ENCODE data around the gene ISCU. TPM values are rescaled to one million over a fixed set of nuclear protein-coding genes. Genes with fewer than 3 reads are reported as not detected.

ISCU gene
- total RNA-seq, 4 donors from 2014 or later: 229 to 512 (median 248) TPM

DNA sequence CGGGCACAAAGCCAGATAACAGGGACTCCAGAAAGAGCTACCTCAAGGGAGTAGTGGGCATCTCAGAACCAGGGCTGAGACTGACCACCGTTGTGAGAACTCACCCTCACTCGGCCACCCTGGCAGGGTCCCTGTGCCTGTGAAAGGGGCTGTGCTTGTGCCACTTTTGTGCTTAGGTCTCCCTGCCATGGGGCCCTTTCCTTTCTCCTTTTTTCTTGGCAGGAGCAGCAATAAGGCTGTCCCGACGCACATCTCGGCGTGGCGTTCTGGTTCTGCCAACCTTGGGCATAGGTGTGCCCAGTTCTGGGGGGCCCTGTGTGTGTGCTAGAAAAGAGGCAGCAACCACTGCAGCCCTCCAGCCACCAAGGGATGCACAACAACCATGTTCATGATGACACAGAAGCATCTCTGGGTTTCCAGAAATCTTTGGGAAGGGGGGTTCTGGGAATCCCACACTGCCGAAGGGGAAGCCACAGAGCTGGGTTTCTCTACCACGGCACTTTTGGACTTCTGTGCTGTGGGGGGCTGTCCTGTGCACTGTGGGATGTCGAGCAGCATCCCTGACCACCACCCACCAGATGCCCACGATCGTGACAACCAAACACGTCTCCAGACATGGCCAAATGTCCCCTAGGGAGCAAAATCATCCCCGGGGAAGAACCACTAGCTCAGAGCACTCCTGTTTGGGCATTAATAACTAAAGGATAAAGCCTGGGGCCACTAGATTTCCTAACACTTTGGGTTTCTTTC is 48.6 kb downstream of the ISCU start:
- DNase-seq: no peak
- H3K27me3 ChIP-seq: no peaks in the 10 kb centered on the region
- H3K4me3 ChIP-seq (replicated peaks in 1 of 3): no peak overlapping the region
- H3K4me1 ChIP-seq: no peaks in the 10 kb centered on the region
- intact Hi-C loops (cut with DNase I): no loop called here
- no peaks in the 10 kb centered on the region for H3K36me3 ChIP-seq
- H3K9me3 ChIP-seq: no peaks in the 10 kb centered on the region
- no peak for TF ChIP-seq POLR2A (IDR thresholded peaks at IDR 0.05)
- TF ChIP-seq, protein P1, sequence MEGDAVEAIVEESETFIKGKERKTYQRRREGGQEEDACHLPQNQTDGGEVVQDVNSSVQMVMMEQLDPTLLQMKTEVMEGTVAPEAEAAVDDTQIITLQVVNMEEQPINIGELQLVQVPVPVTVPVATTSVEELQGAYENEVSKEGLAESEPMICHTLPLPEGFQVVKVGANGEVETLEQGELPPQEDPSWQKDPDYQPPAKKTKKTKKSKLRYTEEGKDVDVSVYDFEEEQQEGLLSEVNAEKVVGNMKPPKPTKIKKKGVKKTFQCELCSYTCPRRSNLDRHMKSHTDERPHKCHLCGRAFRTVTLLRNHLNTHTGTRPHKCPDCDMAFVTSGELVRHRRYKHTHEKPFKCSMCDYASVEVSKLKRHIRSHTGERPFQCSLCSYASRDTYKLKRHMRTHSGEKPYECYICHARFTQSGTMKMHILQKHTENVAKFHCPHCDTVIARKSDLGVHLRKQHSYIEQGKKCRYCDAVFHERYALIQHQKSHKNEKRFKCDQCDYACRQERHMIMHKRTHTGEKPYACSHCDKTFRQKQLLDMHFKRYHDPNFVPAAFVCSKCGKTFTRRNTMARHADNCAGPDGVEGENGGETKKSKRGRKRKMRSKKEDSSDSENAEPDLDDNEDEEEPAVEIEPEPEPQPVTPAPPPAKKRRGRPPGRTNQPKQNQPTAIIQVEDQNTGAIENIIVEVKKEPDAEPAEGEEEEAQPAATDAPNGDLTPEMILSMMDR (IDR thresholded peaks at IDR 0.05): no peak
- H3K27ac ChIP-seq: no peak overlapping the region
- WGBS, 2 donors: 85% methylated on average over 8 to 14 of the region's 15 CpGs

GRCh38 chr12:108611884-108612415 is 49.6 kb downstream of the ISCU start:
- intact Hi-C loops (cut with DNase I): no loop called here
- H3K4me1 ChIP-seq: no peaks in the 10 kb centered on the region
- WGBS, 2 donors: 56 to 70% methylated on average over 5 of the region's 5 CpGs

GRCh38 chr12:108612788-108613282 is 50.4 kb downstream of the ISCU start:
- DNase-seq: no peak
- WGBS, 2 donors: 82 to 86% methylated on average over 8 of the region's 8 CpGs
- H3K4me1 ChIP-seq: peaks cover 0 to under 1% of the 10 kb centered on the region in 2 donors
- no peaks in the 10 kb centered on the region for H3K36me3 ChIP-seq
- H3K9me3 ChIP-seq: no peaks in the 10 kb centered on the region
- no peak overlapping the region for H3K27ac ChIP-seq
- TF ChIP-seq POLR2A (IDR thresholded peaks at IDR 0.05): no peak
- intact Hi-C loops (cut with DNase I): no loop called here
- H3K4me3 ChIP-seq (replicated peaks in 1 of 3): no peak overlapping the region
- no peaks in the 10 kb centered on the region for H3K27me3 ChIP-seq

More at GRCh38 chr12:108611884-108612415, 49.6 kb downstream of the ISCU start:
- Histone ChIP-seq H3K27me3 (no peaks in the 10 kb centered on the region), H3K36me3 (no peaks in the 10 kb centered on the region), H3K9me3 (no peaks in the 10 kb centered on the region), H3K4me3 (replicated peaks in 1 of 3) (no peak overlapping the region), H3K27ac (no peak overlapping the region)
- no peak for DNase-seq
- TF ChIP-seq, protein P1 (IDR thresholded peaks at IDR 0.05): peak in 1 of 6 experiments; percentile 15
- no peak for TF ChIP-seq POLR2A (IDR thresholded peaks at IDR 0.05)

DNA sequence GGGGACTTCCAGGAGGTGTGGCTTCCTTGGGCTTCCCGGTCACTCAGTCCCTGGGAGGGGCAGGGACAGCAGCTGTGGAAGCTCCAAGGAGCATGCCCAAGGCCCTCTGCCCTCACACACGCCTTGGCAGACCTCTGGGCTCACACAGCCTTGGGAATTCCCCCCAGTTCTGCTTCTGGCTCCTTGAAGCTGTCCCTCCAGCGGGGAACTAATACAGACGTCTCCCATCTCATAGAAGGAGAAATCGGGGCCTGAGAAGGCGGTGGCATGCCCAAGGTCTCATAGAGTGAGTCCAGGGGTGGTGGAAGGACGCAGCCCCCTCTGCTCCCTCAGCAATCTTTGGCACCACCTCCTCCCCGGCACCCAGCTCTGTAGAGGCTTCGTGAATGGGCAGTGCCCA is 51.2 kb downstream of the ISCU start:
- Histone ChIP-seq H3K4me1 (peaks cover 4 to 7% of the 10 kb centered on the region in 2 donors), H3K4me3 (replicated peaks in 1 of 3) (no peak overlapping the region), H3K9me3 (no peaks in the 10 kb centered on the region), H3K36me3 (no peaks in the 10 kb centered on the region), H3K27ac (no peak overlapping the region), H3K27me3 (no peaks in the 10 kb centered on the region)
- no peak for DNase-seq
- TF ChIP-seq, protein P1 (IDR thresholded peaks at IDR 0.05): no peak
- TF ChIP-seq POLR2A (IDR thresholded peaks at IDR 0.05): no peak
- intact Hi-C loops (cut with DNase I): no loop called here
- WGBS, 2 donors: 45 to 75% methylated on average over 6 to 8 of the region's 9 CpGs

DNA sequence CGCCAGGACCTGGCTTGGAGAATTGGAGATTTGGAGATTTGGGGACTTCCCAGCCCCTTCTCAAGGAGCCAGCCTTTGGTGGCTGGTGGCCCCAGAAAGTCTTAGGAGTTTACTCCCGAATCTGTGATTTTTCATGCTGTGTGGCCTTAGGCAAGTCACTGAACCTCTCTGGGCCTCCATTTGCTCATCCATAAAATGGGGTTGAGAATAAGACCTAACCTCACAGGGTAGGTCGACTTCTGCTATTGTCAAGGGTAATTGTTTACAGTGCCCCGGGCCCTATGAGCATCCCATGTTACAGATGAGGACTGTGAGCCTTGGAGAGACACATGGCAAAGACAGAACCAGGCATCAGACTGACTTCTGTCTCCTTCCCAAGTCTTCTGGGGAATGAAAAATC is 51.6 kb downstream of the ISCU start:
- no peaks in the 10 kb centered on the region for H3K27me3 ChIP-seq
- no peak overlapping the region for H3K27ac ChIP-seq
- H3K36me3 ChIP-seq: no peaks in the 10 kb centered on the region
- peaks cover 7 to 10% of the 10 kb centered on the region in 2 donors for H3K4me1 ChIP-seq
- no peak overlapping the region for H3K4me3 ChIP-seq (replicated peaks in 1 of 3)
- DNase-seq: no peak
- intact Hi-C loops (cut with DNase I): no loop called here
- H3K9me3 ChIP-seq: no peaks in the 10 kb centered on the region
- 85 to 94% methylated on average over 4 of the region's 4 CpGs for WGBS, 2 donors
- TF ChIP-seq, protein P1 (IDR thresholded peaks at IDR 0.05): no peak
- no peak for TF ChIP-seq POLR2A (IDR thresholded peaks at IDR 0.05)

Data from thyroid gland (tissue), 4 donors.